Esophagus (tissue), 2 donors: ENCODE results near the gene ZNF222. TPM values are rescaled to one million over a fixed set of nuclear protein-coding genes. Genes with fewer than 3 reads are reported as not detected.

ENCODE experiments used
- H3K27ac ChIP-seq, 2 donors: one replicate each; pipeline ENCODE4 v1.5.1; 2013; ENCODE audit warnings: low read depth in 2 of 2, mild to moderate bottlenecking in 2 of 2, inconsistent platforms in 1 of 2, low read length in 1 of 2, moderate library complexity in 1 of 2
- H3K27me3 ChIP-seq, 2 donors: one replicate each; pipeline ENCODE4 v1.6.1; 2013; ENCODE audit warnings: low read length in 2 of 2, control low read depth in 1 of 2, mild to moderate bottlenecking in 1 of 2; ENCODE audit not compliant: insufficient read depth in 2 of 2, control insufficient read depth in 1 of 2
- H3K36me3 ChIP-seq, 2 donors: one replicate each; pipeline ENCODE4 v1.6.1; 2013; ENCODE audit warnings: low read length in 1 of 2; ENCODE audit not compliant: control insufficient read depth in 2 of 2, insufficient read depth in 2 of 2
- H3K4me1 ChIP-seq, 2 donors: one replicate each; pipeline ENCODE4 v1.6.1; 2013; ENCODE audit warnings: low read length in 1 of 2; ENCODE audit not compliant: control insufficient read depth in 2 of 2, insufficient read depth in 2 of 2
- H3K4me3 ChIP-seq, 2 donors: one replicate each; pipeline ENCODE4 v1.5.1; 2013; ENCODE audit warnings: low read length in 2 of 2, mild to moderate bottlenecking in 2 of 2, low read depth in 1 of 2, moderate library complexity in 1 of 2
- H3K9me3 ChIP-seq, 2 donors: one replicate each; pipeline ENCODE4 v1.6.1; 2013; ENCODE audit warnings: mild to moderate bottlenecking in 2 of 2, low read depth in 1 of 2, low read length in 1 of 2, moderate library complexity in 1 of 2; ENCODE audit not compliant: control insufficient read depth in 2 of 2, insufficient read depth in 1 of 2
- WGBS, 2 donors: extraction: QIAGEN DNeasy Blood & Tissue Kit; methylation state at CpG; one replicate each; pipeline ENCODE4 v1.1.7; 2013; 5-methylcytosine and 5-hydroxymethylcytosine counted together
- polyA plus RNA-seq, 2 donors: library from polyadenylated mRNA; stranded (reverse); fragments of 200-250 nt; gene quantifications; one replicate each; pipeline ENCODE4 v1.2.3, GENCODE V29; 2013
- donor health status: healthy with polysubstance abuse.
- donor health status: Bipolar disorder and iron deficiency.

ZNF222 gene
- polyA plus RNA-seq: 1 to 10 TPM; 1.4 to 1.6 TPM

DNA sequence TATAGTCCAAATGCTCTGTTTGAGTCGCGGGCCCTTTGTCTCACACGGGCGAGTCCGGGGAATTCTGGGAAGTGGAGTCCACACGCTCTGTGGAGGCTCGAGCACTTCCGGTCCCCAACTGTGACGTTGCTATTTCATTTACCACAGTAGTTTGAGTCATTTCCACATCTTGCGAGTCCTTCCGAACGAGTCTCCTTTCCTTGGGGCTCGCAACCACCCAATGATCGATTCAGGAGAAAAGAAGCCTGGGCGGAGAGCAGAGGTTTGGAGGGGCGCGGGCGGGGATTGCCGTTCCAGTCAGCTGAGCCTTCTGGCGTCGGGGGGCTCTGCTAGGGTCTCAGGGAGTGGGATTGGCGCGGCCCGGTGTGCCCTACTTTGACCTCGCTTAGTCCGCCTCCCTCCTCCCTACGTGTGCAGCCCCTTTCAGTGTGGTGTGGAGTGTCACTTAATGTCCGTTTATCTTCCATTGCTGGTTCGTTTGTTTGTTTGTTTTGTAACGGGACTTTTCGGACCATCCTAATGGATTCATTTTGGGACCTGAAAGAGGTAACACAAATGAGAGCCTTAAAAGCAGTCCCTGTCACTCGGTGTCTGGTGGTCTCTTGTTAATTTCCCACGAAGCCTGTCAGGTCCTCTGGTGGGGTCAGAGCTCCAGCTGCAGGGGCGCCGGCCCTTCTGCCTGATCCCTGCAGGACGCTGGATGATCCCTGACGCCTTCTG lies at the start of gene ZNF222:
Gene ZNF222 (plus strand): TSS at position 163 of the 720 bp plus-strand sequence. CDS start 58 bp downstream, at position 221.
- peaks cover 5 to 15% of the 10 kb centered on the region in 2 donors for H3K36me3 ChIP-seq
- peak within 1 kb of the TSS in 1 of 2 donors; percentile 60 for H3K27ac ChIP-seq
- peaks cover 0 to 6% of the 10 kb centered on the region in 2 donors for H3K9me3 ChIP-seq
- 2 to 3% methylated on average over 37 of the region's 37 CpGs for WGBS, 2 donors
- peaks cover 2 to 3% of the 10 kb centered on the region in 2 donors for H3K4me1 ChIP-seq
- peak within 1 kb of the TSS; percentile 76 to 99 for H3K4me3 ChIP-seq
- H3K27me3 ChIP-seq: no peaks in the 10 kb centered on the region

DNA sequence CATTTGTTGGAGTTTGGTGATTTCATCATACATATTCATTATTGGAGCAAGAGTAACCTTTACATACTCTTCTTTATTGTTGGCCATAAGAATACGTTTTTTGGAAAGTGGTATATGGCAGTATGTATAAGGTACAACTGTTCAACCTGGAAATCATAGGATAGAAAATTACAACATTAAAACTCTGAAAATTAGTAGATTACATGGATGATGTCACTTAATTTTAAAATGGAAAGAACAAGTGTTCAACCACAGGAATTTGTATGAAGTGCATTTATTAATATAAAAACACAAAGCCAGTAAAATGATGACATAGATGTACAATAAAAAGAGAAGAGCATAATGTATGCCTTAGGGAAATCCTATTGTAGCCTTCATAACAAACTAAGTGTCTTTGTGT lies 48.4 kb upstream of the ZNF222 start:
- H3K27me3 ChIP-seq: no peaks in the 10 kb centered on the region
- H3K27ac ChIP-seq: no peak overlapping the region
- no peaks in the 10 kb centered on the region for H3K4me1 ChIP-seq
- H3K36me3 ChIP-seq: no peaks in the 10 kb centered on the region
- H3K9me3 ChIP-seq: peaks cover 2 to 4% of the 10 kb centered on the region in 2 donors
- 80 to 95% methylated on average over 1 of the region's 1 CpG for WGBS, 2 donors
- H3K4me3 ChIP-seq: no peak overlapping the region

DNA sequence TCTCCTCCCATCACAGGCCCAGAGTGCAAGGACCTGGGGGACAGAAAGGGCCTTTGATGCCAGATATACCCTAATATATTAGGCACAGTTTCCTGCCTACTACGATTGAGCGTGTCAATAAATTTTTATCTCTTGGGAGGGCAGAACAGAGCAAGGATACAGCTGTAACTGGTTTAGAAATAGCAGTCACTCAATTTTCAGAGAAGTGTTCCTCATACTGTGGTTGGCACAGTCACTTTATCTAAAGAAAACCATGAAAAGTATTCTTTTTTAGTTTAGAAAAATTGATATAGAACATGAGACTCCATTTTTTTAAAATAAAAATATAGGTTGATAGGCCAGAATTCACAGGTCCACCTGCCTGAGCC lies 41.7 kb upstream of the ZNF222 start:
- no peaks in the 10 kb centered on the region for H3K9me3 ChIP-seq
- H3K36me3 ChIP-seq: no peaks in the 10 kb centered on the region
- H3K27me3 ChIP-seq: no peaks in the 10 kb centered on the region
- H3K4me1 ChIP-seq: peaks cover 0 to 6% of the 10 kb centered on the region in 2 donors
- H3K27ac ChIP-seq: peak overlapping the region in 1 of 2 donors; percentile 42
- 74 to 79% methylated on average over 2 of the region's 2 CpGs for WGBS, 2 donors
- peak overlapping the region in 1 of 2 donors; percentile 97 for H3K4me3 ChIP-seq

DNA sequence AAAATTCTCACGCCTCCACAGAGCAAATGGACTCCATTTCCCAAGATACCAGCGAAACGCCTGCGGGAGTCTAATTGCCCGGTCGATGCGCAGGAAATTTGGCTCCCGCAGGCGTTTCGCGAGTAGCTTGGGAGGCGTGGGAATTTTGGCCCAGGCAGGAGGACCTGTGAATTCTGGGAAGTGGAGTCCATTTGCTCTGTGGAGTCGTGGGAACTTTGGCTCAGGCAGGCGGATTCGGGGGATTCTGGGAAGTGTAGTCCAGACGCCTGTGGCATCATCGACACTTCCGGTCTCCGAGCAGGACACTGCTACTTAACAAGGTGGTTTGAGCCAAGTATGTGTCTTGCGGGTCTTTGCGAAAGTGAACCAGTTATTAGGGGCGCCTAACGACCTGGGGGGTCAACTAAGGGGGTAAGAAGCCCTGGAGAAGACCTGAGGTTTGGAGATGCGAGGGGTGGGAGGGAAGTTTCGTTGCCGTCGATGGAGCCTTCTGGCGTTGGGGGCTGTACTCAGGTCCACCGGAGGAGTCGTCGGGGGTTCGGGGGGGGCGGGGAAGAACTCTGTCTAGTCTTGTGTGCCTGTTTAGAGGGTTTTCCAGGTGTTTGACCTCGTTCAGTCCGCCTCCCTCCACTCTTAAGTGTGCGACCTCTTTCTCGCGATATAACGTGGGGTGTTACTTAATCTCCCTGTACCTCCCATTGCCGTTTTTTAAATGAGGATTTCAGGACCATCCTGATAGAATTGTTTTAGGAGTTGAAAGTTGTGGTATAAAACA lies 41.1 kb upstream of the ZNF222 start, which contains the start of gene ZNF155:
Gene ZNF155 (plus strand): TSS at position 277 of the 775 bp plus-strand sequence. CDS start 4,356 bp downstream, outside the sequence.
- Histone ChIP-seq H3K27me3 (no peaks in the 10 kb centered on the region), H3K9me3 (no peaks in the 10 kb centered on the region), H3K27ac (peak within 1 kb of the TSS; percentile 61 to 85), H3K4me3 (peak within 1 kb of the TSS; percentile 75 to 97), H3K36me3 (no peaks in the 10 kb centered on the region), H3K4me1 (peaks cover 0 to 6% of the 10 kb centered on the region in 2 donors)
- 1% methylated on average over 40 of the region's 40 CpGs for WGBS, 2 donors

DNA sequence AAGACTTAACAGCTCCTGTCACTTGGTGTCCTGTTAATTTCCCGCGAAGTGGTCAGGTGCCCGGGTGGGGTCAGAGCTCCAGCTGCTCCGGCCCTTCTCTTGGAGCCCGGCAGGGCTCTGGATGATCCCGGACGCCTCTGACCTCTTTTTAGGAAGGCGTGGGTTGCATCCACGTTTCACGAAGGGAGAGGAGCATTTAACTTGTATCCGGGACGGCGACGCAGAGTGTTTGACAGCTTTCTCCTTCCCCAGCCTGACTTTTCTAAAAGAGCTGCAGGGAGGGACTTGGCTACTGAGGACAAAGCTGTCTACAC lies 40.5 kb upstream of the ZNF222 start:
- 6 to 8% methylated on average over 14 of the region's 14 CpGs for WGBS, 2 donors

DNA sequence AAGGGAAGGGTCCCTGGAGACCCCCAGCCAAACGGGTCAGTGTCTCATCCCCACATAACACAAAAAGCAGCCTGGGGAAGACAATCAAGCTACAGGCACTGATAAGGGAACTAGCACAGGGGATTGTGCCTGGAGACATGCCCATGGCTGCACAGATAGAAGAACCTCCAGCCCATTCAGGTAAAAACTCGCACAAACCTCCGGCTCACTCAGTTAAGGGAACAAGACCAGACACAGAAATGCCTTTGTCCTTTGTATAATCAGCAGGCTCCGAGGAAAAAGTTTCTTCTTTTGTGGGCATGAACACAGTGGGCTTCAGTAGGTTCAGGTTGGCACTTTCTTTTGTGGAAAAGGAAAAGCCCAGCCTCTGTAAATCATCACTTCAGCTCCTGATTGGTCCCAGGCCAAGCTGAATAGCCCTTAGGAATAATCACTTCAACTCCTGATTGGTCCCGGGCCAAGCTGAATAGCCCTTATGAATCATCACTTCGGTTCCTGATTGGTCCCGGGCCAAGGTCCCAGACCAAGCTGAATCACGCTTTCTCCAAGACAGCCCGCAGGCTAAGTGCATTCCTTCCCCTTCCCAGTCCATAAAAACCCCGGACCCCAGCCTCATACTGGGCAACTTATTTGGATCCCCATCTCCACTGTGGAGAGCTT lies 27.4 kb upstream of the ZNF222 start:
- 71 to 85% methylated on average over 10 of the region's 10 CpGs for WGBS, 2 donors
- Histone ChIP-seq H3K27ac (no peak overlapping the region), H3K27me3 (no peaks in the 10 kb centered on the region), H3K36me3 (peaks cover 5 to 15% of the 10 kb centered on the region in 2 donors), H3K4me1 (no peaks in the 10 kb centered on the region), H3K9me3 (peaks cover 2 to 6% of the 10 kb centered on the region in 2 donors), H3K4me3 (no peak overlapping the region)

More for the DNA sequence above, 40.5 kb upstream of the ZNF222 start:
- Histone ChIP-seq H3K36me3 (peaks cover 0 to 3% of the 10 kb centered on the region in 2 donors), H3K4me3 (peak overlapping the region; percentile 75 to 97), H3K9me3 (peaks cover 0 to 2% of the 10 kb centered on the region in 2 donors), H3K27me3 (no peaks in the 10 kb centered on the region), H3K4me1 (peaks cover 0 to 6% of the 10 kb centered on the region in 2 donors), H3K27ac (peak overlapping the region in 1 of 2 donors; percentile 85)

DNA sequence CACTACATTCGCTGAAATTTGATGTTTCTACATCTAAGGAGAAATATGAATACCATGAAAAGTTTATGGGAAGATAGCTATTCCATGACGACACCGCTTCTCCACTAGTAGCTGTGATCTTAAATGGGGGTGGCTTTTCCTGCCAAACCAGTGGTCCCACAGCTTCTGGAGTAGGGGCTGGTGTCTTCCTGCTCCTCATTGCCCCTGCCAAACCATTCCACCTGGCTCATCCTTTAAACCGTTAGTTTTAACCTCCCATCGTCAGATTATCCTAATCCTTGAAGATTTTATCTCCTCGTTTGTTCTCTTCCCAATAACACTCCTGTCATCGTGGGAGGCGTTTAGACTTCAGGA lies 23.0 kb upstream of the ZNF222 start:
- H3K9me3 ChIP-seq: peaks cover 0 to 4% of the 10 kb centered on the region in 2 donors
- WGBS, 2 donors: 15 to 16% methylated on average over 8 of the region's 8 CpGs
- H3K27me3 ChIP-seq: no peaks in the 10 kb centered on the region

DNA sequence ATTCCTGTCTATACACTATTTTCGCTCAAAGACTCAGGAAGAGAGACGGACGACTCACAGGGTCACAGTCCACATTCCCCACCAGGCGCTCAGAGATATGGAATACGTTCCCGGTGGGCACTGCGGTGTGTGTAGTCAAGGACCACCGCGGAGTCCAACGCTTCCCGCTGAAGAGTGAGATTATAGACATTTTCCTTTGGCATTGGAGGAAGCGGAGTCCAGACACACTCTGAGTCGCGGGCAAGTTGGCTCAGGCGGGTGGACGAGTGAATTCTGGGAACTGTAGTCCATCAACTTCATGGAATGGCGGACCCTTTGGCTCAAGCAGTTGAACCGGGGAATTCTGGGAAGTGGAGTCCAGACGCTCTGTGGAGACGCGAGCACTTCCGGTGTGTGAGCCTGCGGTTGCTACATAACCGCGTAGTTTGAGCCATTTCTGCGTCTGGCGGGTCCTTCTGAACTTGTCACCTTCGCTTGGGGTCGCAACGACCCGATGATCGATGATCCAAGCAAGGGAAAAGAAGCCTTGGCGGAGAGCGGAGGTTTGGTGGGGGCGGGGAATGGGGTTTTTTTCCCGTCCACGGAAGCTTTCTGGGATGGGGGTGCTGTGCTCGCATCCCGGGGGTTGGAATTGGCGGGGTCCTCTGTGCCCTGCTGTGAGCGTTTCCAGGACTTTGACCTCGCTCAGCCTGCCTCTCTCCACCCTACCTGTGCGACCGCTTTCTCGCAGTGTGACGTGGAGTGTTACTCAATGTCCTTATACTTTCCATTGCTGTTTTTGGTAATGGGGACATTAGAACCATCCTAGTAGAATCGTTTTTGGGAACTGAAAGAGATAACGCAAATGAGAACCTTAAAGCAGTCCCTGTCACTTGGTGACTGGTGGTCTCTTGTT lies 22.4 kb upstream of the ZNF222 start, which contains the start of gene ZNF230:
Gene ZNF230 (plus strand): TSS at position 392 of the 895 bp plus-strand sequence. CDS start 4,122 bp downstream, outside the sequence.
- Histone ChIP-seq H3K4me3 (peak within 1 kb of the TSS; percentile 92 to 97), H3K27ac (peak within 1 kb of the TSS; percentile 59 to 75), H3K36me3 (peaks cover 5 to 7% of the 10 kb centered on the region in 2 donors), H3K4me1 (peaks cover 0 to 6% of the 10 kb centered on the region in 2 donors), H3K9me3 (peaks cover under 1 to 8% of the 10 kb centered on the region in 2 donors), H3K27me3 (no peaks in the 10 kb centered on the region)
- 1% methylated on average over 48 of the region's 48 CpGs for WGBS, 2 donors

More for the DNA sequence above, 23.0 kb upstream of the ZNF222 start:
- peaks cover 0 to under 1% of the 10 kb centered on the region in 2 donors for H3K36me3 ChIP-seq
- H3K27ac ChIP-seq: peak overlapping the region in 1 of 2 donors; percentile 66
- peaks cover 0 to 6% of the 10 kb centered on the region in 2 donors for H3K4me1 ChIP-seq
- H3K4me3 ChIP-seq: peak overlapping the region; percentile 92 to 97
